HG02763 (cell line): ENCODE measurements around the gene BRD1.

Experiments
- ATAC-seq: cut with Tn5 transposase; IDR thresholded peaks from one replicate; pipeline ENCODE4 v1.9.1; 2021; ENCODE audit warnings: mild to moderate bottlenecking, moderate library complexity; ENCODE audit not compliant: unreplicated experiment

Gene BRD1

GRCh38 chr22:49754696-49755630 lies 72.7 kb downstream of the BRD1 start:
- ATAC-seq, result no peak

GRCh38 chr22:49753961-49754695 lies 73.5 kb downstream of the BRD1 start:
- ATAC-seq, result no peak

DNA sequence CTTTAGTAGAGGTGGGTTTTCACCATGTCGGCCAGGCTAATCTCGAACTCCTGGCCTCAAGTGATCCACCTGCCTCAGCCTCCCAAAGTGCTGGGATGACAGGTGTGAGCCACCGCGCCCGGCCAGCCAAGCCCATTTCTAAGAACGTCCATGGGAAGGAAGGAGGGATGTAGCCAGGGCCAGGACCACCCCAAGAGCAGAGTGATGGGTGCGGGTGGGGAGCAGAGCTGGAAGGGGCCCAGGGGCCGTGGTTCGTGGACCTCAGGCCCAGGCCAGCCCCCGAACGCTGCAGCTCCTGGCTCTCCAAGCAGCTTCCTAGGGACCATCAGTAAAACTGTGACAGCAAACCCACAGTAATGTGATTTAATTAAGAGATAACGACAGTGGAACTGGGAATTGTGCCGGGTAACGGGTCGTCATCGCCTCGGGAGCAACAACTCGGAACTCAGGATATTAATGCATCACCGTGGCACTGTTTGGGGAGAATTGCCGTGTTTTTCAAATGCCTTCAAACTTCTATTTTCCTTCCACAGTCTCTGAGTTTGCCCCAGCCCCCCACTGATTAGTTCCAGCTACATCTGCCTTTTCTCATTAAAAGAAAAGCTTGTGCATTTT lies 74.3 kb downstream of the BRD1 start:
- no peak for ATAC-seq

GRCh38 chr22:49752598-49753091 lies 75.0 kb downstream of the BRD1 start:
- no peak for ATAC-seq

DNA sequence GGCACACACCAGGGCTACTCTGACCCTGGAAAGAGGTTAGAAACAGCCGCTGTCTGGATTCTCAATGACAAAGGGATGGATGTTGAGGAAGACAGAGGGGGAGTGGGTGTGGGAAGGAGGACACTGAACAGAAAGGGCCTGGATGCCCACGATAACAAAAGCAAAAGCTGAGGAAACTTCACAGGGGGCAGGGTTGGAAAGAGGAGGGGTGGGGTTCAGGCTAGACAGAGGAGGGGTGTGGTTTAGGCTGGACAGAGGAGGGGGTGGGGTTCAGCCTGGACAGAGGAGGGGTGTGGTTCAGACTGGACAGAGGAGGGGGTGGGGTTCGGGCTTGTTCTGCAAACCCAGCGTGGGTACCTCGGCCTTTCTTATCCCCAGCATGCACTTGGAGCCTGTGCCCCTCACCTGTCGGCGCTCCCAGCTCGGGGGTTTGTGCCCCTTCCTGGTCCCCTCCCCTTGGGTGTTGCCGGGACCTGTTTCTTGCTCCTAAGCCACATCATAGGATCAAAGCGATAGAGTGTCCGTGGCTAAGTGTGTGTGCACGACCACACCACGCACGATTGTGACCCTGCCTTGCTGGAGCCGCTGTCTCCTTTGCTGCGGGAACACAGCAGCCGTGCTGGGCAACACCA lies 75.6 kb downstream of the BRD1 start:
- no peak for ATAC-seq

GRCh38 chr22:49751318-49751965 lies 76.2 kb downstream of the BRD1 start:
- ATAC-seq, result no peak

GRCh38 chr22:49749885-49750510 lies 77.7 kb downstream of the BRD1 start:
- no peak for ATAC-seq

DNA sequence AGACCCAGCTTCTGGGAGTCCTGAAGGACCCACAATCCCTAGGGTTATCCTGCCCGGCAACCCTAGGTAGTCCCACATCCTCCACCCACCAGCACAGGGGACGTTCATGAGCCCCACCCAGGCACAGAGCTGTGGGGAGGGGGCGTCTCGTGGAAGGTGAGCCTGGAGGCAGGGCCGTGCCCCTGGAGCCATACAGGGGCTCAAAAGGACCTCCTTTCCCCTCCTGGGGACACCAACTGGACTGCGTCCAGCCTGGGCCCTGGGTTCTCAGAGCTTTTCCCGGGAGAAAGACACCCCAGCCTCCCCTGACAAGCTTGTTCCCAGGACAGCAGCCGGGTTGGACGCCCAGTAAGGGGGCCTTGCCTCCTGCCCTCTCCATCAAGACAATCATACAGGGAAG lies 78.4 kb downstream of the BRD1 start:
- ATAC-seq, result no peak

DNA sequence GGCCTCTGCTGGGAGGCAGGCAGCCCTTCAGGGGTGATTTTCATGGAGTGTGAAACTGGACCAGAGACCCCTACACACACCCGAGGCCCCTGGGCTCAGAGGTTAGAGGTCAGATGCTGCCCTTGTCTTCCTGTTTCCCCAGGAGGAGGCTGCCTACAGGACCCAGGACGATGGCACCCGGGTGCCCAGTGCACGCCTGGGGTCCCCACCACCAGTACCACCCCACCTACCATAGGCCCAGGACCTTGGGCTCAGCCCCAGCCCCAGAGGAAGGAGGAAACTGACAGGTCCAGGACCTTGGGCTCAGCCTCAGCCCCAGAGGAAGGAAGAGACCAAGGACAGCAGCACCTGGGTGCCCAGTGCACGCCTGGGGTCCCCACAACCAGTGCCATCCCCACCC lies 79.2 kb downstream of the BRD1 start:
- no peak for ATAC-seq

GRCh38 chr22:49747716-49748115 lies 80.0 kb downstream of the BRD1 start:
- ATAC-seq, result no peak

GRCh38 chr22:49747130-49747529 lies 80.5 kb downstream of the BRD1 start:
- ATAC-seq, result no peak

- ATAC-seq, result no peak
Measured at GRCh38 chr22:49746065-49746464, 81.6 kb downstream of the BRD1 start.

GRCh38 chr22:49740242-49740641 lies 87.4 kb downstream of the BRD1 start:
- ATAC-seq, result no peak

DNA sequence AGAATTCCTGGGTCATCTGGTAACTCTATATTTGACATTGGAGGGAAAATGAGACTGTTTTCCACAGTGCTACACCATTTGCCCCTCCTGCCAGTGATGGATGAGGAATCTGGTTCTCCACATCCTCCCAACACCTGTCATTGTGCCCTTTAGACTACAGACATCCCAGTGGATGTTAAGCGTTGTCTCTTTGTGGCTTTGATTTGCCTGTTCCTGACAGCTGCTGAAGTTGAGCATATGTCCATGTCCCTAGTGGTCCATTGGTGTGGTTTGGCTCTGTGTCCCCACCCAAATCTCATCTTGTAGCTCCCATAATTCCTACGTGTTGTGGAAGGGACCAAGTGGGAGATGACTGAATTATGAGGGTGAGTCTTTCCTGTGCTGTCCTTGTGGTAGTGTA lies 88.5 kb downstream of the BRD1 start:
- ATAC-seq, result no peak

DNA sequence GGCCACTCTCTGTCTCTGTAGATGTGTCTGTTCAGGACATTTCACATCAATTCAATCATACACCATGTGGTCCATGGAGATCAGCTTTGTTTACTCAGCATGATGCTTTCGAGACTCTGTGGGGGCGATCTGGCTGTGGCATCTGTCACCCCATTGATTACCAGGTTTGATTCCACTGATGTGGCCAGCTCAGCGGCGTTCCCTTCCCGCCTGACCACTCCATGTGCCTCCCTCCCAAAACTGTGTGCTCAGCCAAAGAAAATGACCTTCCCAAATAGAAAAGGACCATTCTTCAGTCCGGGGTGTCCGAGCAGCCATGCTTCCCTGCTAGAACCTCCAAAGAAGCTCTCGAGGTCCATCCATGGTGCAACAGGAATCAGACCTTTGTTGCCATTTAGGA lies 89.1 kb downstream of the BRD1 start:
- no peak for ATAC-seq

GRCh38 chr22:49738006-49738405 lies 89.7 kb downstream of the BRD1 start:
- no peak for ATAC-seq

- no peak for ATAC-seq
Measured at GRCh38 chr22:49737101-49737551, 90.5 kb downstream of the BRD1 start.

DNA sequence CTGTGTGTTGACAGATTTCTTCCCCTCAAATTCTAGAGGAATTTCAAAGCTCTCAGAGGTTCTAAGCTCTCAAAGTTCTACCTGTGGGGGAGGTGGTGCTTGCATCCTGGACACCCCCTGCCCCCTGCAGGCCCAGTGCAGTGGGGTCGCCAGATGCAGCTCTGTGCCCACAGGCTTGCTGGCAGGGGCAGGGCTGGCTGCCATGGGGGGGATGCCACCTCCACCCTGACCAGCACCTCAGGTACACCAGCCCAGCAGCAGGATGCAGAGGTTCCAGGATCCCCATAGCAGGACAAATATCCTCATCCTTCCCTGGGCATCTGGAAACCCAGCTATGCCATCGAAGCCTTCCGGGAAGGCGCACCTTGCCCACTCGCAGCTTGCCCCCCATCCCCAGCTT lies 91.1 kb downstream of the BRD1 start:
- ATAC-seq, result no peak

DNA sequence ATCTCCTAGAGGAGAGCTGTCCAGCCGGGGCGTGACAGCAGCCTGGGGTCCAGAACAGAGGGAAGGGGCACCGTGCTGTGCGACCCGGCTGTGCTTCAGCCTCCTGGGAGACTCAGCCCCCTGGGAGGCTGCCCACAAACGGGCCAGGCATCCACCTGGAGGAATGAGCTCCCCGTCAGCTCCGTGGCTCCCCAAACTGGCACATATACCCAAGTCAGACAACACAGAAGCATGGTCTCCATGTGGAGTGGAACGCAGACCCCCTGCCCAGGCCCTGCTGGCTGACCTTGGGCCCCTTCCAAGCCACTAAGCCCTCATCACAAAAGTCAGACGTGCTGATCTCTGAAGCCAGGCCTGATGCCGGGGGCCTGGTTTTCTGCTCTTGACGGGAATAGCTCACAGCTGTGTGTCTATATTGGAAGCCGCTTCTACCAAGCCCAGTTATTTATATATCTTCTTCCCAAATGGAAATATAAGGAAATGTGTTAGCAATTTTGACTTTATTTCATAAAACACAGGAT lies 91.7 kb downstream of the BRD1 start:
- no peak for ATAC-seq

- no peak for ATAC-seq
Measured at GRCh38 chr22:49735411-49735900, 92.2 kb downstream of the BRD1 start.
